DMS153 (cell line): ENCODE data around the gene NOL11.
"Not testable (repeated sequence)": the region's sequence is repeated elsewhere in the genome, so short reads cannot be mapped to it uniquely, and the experiment has no call there.

ENCODE experiments used
- DNase-seq: peaks from one replicate; lab custom pipeline; 2025; lab: John Stamatoyannopoulos, UW

Gene NOL11

GRCh38 chr17:67754001-67754400 lies 36.3 kb downstream of the NOL11 start:
- no peak for DNase-seq

DNA sequence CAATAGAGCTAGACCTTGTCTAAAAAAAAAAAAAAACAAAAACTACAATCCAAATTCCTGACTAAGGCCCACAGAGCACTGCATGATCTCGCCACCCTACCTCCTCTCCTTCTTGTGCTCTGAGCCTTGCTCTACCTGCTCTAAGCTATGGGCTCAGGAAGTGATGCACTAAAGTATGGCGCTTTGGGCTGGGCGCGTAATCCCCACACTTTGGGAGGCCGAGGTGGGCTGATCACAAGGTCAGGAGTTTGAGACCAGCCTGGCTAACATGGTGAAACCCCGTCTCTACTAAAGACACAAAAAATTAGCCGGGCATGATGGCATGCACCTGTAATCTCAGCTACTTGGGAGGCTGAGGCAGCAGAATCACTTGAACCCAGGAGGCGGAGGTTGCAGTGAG lies 37.0 kb downstream of the NOL11 start:
- not testable (repeated sequence) for DNase-seq

GRCh38 chr17:67756766-67757165 lies 39.0 kb downstream of the NOL11 start:
- DNase-seq, result not testable (repeated sequence)

DNA sequence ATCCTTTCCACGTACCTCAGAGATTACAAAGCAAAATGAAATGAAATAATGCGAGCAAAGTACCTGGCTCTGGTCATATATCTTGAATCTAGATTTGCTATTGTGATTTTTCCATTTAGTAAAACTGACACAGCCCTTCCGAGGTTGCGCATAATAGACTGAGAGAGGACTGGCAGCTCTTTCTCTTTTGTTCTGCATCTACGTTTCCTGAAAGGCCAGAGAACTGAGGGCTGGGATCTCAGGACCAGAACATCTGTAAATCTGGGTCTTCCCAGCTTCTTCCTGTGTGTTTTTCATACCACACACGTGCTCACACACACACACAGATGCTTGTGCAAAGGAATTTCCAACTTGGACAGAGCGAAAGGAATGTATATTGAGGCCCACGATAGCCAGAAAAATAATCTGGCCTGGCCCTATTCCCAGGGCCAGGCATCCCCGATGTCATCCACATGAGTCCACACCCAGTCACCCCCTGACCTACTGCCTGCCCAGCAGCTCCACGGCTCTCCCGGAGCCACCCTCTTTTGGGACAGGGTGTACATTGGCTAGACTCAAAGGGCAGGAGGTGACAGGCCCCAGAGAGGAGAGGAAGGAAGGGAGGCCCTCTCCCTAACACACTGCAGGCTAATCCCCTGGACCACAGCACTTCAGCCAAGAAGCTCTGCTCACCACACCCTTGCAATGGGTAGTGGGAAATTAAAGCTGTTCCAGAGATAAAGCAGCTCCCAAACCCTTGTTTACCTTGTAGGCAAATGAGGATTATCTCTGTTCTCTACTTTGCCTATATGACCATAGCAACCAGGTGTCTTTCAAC lies 41.8 kb downstream of the NOL11 start:
- no peak for DNase-seq

- no peak for DNase-seq
Observed at GRCh38 chr17:67765623-67766022, 47.9 kb downstream of the NOL11 start.

DNA sequence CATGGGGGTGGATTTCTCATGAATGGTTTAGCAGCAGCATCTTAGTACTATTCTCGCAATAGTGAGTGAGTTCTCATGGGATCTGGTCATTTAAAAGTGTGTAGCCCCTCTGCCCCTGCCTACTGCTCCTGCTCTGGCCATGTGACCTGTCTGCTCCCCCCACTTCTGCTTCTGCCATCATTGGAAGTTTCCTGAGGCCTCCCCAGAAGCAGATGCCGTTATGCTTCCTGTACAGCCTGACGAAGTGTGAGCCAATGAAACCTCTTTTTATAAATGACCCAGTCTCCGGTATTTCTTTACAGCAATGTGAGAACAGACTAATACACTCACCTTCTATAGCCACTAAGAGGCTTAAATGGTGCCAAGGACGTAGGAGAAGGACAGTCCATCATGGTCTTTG lies 51.5 kb downstream of the NOL11 start:
- DNase-seq, result no peak

DNA sequence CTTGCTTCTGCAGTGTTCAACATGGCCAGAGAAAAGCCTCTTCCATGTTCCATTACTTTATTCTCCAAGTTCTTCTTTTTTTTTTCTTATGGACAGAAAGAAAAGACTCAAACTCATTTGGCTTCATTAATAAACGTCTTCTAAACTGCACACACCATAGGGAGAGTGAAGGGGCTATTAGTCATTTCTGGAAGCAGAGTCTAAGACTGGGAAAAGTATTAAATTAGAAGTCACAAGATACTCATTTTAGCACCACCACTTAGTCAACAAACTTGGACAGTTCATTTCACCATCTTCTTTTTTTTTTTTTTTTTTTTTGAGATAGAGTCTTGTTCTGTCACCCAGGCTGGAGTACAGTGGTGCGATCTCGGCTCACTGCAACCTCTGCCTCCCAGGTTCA lies 52.8 kb downstream of the NOL11 start:
- no peak for DNase-seq

- DNase-seq, result no peak
Observed at GRCh38 chr17:67772679-67773078, 54.9 kb downstream of the NOL11 start.

GRCh38 chr17:67773246-67773645 lies 55.5 kb downstream of the NOL11 start:
- no peak for DNase-seq

GRCh38 chr17:67779098-67779672 lies 61.4 kb downstream of the NOL11 start:
- no peak for DNase-seq

DNA sequence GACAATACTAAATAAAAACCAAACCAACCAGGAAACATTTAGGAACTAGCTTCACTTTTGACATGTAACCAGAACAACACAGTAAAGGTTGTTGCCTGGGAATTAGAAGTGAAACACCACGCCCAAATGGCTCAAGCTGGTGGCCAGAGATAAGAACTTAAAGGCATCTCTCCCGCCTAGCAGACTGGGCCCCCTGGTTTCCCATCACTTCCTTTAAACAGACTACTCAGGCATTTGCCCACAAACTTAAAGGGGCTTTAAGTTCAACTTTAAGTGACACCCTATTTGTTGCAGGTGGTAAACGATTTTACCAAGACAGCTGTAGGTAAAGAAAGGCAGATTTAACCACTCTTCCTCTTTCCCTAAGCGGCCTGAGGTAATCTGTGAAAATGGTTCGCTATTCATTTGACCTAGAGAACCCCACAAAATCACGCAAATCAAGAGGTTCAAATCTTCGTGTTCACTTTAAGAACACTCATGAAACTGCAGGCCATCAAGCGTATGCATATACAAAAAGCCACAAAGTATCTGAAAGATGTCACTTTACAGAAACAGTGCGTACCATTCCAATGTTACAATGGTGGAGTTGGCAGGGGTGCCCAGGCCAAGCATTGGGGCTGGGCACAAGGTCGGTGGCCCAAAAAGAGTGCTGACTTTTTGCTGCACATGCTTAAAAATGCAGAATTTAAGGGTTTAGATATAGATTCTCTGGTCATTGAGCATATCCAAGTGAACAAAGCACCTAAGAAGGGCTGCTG lies 66.8 kb downstream of the NOL11 start:
- no peak for DNase-seq

GRCh38 chr17:67785122-67785477 lies 67.4 kb downstream of the NOL11 start:
- DNase-seq, result no peak

GRCh38 chr17:67785504-67785903 lies 67.8 kb downstream of the NOL11 start:
- no peak for DNase-seq
